ENCODE measurements around the gene NOMO2. TPM values are rescaled to one million over a fixed set of nuclear protein-coding genes. Genes with fewer than 3 reads are reported as not detected.
"Not testable (repeated sequence)": the region's sequence is repeated elsewhere in the genome, so short reads cannot be mapped to it uniquely, and the experiment has no call there.

Gene NOMO2
- total RNA-seq, 2 experiments from 2014 or later: 65.0 to 83.4 TPM

DNA sequence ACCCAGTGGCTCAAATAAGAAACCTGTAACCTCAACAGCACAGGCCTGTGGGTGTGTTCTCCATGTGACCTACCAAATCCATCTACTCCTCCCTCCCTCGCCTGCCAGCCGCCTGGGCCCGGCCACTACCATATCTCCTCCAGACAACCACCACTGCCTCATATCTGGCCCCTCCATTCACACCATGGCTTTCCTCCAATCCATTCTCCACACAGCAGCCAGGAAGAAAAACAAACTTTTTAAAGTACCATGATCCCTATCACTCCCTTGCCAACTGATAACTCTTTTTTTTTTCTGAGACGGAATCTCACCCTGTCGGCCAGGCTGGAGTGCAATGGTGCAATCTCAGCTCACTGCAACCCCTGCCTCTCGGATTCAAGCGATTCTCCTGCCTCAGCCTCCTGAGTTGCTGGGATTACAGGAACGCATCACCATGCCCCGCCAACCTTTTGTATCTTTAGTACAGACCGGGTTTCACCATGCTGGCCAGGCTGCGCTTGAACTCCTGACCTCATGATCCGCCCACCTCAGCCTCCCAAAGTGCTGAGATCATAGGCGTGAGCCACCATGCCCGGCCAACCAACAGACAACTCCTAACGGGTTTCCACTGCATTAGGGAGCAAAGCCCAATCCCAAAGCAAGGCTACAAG lies 26.3 kb downstream of the NOMO2 start:
- H3K4me1 Mint-ChIP-seq; ATAC-seq; H3K36me3 Mint-ChIP-seq (ENCODE audit: low read depth); H3K27me3 Mint-ChIP-seq; H3K9me3 Mint-ChIP-seq (ENCODE audit: low read depth); H3K27ac Mint-ChIP-seq; intact Hi-C loops (cut with DNase I, micrococcal nuclease); CTCF ChIA-PET; DNase-seq; H3K4me3 Mint-ChIP-seq: not testable (repeated sequence)
- POLR2A ChIA-PET: interaction anchor here (0.6 kb wide), 1 partner anchor 1023 kb away, joined by 10 read pairs; no protein-coding TSS in a partner anchor

DNA sequence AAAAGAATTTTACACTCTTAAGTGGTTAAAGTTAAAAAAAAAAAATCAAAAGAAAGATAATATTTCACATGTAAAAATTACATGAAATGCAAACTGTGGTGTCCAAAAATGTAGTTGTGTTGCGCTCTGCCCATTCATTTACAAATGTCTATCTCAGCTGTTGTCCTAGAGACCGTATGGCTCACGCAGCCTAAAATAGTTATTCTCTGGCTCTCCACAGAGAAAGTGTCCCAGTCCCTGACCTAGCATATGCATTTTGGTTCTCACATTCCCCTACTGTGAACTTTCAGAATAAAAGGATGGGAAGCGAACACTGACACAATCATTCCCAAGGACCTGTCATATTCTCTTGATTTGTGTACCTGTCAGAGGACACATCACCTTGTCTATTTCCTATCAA lies 27.6 kb downstream of the NOMO2 start:
- H3K4me3 Mint-ChIP-seq; H3K9me3 Mint-ChIP-seq (ENCODE audit: low read depth); CTCF ChIA-PET; H3K36me3 Mint-ChIP-seq (ENCODE audit: low read depth); H3K27ac Mint-ChIP-seq; intact Hi-C loops (cut with DNase I, micrococcal nuclease); POLR2A ChIA-PET; ATAC-seq; H3K4me1 Mint-ChIP-seq; DNase-seq; H3K27me3 Mint-ChIP-seq: not testable (repeated sequence)

DNA sequence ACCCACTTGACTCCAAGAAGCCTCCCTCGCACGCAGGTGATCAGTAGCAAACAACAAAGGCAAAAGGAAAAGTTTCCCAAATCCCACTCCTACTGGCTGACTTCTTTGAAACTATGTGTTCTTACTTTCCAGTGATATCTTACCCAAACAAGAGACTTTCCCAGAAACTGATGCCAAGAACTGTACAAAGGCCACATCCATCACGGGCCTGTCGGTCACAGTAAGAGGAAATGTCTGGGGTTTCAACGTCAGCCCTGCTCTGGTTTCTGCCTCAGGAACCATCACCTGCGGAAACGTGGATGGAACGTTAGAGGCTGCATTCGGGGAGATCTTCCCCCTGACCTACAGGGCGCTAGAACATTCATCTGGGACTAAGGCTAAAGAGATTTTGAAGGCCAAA lies 30.6 kb downstream of the NOMO2 start:
- CTCF ChIA-PET; ATAC-seq; H3K9me3 Mint-ChIP-seq (ENCODE audit: low read depth); POLR2A ChIA-PET; H3K27ac Mint-ChIP-seq; intact Hi-C loops (cut with DNase I, micrococcal nuclease); H3K4me1 Mint-ChIP-seq; H3K27me3 Mint-ChIP-seq; H3K36me3 Mint-ChIP-seq (ENCODE audit: low read depth); H3K4me3 Mint-ChIP-seq; DNase-seq: not testable (repeated sequence)

DNA sequence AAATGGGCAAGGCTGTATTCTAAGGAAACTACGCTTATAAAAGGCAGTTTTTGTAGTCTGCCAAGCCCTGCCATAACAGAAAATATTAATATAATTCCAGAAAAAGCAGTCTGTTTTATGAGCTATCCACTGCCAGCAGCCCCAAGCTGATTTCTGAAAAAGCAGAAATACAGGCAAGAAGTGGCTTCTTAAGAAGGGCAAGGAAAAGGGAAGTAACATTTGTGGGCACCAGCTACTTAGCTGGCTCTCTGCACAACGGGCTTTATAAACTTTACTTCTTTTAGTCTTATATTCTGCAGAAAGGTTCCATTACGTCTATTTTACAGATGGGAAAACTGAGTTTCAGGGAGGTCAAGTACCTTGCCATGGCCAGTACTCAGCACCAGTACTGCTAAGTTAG lies 31.6 kb downstream of the NOMO2 start:
- intact Hi-C loops (cut with DNase I, micrococcal nuclease); CTCF ChIA-PET; H3K27me3 Mint-ChIP-seq; H3K27ac Mint-ChIP-seq; POLR2A ChIA-PET; DNase-seq; H3K36me3 Mint-ChIP-seq (ENCODE audit: low read depth); ATAC-seq; H3K4me1 Mint-ChIP-seq; H3K4me3 Mint-ChIP-seq; H3K9me3 Mint-ChIP-seq (ENCODE audit: low read depth): not testable (repeated sequence)

DNA sequence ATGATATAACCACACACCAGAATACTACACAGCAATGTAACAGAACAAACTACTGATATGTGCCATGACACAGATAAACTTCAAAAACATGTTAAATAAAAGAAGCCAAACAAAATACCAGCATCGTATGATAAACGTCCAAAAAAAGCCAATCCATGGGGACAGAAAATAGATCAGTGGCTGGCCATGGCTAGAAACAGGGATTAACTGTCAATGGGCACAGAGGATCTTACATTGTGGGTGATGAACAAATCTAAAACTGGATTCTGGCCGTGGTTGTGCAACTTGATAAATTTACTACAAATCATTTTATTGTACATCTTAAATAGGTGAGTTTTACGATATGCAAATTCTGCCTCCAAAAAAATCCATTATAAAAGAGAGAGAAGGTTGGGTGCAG lies 35.4 kb downstream of the NOMO2 start:
- CTCF ChIA-PET; H3K9me3 Mint-ChIP-seq (ENCODE audit: low read depth); ATAC-seq; DNase-seq; H3K4me1 Mint-ChIP-seq; H3K27me3 Mint-ChIP-seq; H3K27ac Mint-ChIP-seq; H3K36me3 Mint-ChIP-seq (ENCODE audit: low read depth); intact Hi-C loops (cut with DNase I, micrococcal nuclease); POLR2A ChIA-PET; H3K4me3 Mint-ChIP-seq: not testable (repeated sequence)

DNA sequence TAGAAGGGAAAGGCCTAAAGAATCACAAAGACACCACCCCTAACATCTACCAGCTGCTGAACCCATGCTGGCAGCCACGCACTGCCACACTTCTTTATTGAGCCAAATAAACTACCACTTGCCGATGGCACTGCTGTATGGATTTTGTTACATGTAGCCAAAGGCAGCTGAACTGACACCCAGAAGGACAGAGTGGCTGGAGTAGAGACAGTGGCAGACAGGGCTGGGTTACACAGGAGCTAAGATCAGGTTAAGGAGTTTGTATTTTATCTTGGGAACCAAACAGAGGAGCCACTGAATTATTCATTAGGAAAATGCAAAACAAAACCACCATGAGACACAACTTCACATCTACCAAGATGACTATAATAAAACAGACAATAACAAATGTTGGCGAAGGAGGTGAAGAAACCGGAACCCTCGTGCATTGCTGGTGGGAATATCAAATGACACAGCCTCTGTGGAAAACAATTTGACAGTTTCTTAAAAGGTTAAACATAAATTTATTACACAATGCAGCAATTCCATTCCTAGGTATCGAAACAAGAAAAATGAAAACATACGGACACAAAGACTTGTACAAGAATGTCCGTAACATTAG lies 35.9 kb downstream of the NOMO2 start:
- intact Hi-C loops (cut with DNase I, micrococcal nuclease); H3K9me3 Mint-ChIP-seq (ENCODE audit: low read depth); ATAC-seq; CTCF ChIA-PET; H3K27me3 Mint-ChIP-seq; H3K27ac Mint-ChIP-seq; POLR2A ChIA-PET; H3K4me1 Mint-ChIP-seq; H3K4me3 Mint-ChIP-seq; DNase-seq; H3K36me3 Mint-ChIP-seq (ENCODE audit: low read depth): not testable (repeated sequence)

DNA sequence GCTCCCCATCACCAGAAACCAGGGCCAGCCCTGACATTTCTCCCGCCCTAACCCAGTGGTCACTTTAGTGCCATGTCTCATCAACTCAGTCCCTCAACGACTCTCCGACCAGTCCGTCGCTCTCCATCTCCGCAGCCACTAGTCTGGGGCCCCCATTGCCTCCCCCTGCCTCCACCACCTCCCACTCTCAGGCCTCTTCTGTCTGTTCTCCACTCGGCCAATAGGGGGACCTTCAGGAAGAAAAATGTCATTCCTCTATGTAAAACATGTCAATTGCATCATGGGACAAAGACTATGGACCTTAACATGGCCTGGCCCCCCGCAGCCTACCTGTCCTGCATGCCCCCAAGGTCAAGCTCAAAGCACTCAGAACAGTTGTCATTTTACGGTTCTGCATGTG lies 39.3 kb downstream of the NOMO2 start:
- H3K4me1 Mint-ChIP-seq; H3K4me3 Mint-ChIP-seq; POLR2A ChIA-PET; intact Hi-C loops (cut with DNase I, micrococcal nuclease); H3K27ac Mint-ChIP-seq; H3K9me3 Mint-ChIP-seq (ENCODE audit: low read depth); ATAC-seq; CTCF ChIA-PET; H3K36me3 Mint-ChIP-seq (ENCODE audit: low read depth); H3K27me3 Mint-ChIP-seq; DNase-seq: not testable (repeated sequence)

DNA sequence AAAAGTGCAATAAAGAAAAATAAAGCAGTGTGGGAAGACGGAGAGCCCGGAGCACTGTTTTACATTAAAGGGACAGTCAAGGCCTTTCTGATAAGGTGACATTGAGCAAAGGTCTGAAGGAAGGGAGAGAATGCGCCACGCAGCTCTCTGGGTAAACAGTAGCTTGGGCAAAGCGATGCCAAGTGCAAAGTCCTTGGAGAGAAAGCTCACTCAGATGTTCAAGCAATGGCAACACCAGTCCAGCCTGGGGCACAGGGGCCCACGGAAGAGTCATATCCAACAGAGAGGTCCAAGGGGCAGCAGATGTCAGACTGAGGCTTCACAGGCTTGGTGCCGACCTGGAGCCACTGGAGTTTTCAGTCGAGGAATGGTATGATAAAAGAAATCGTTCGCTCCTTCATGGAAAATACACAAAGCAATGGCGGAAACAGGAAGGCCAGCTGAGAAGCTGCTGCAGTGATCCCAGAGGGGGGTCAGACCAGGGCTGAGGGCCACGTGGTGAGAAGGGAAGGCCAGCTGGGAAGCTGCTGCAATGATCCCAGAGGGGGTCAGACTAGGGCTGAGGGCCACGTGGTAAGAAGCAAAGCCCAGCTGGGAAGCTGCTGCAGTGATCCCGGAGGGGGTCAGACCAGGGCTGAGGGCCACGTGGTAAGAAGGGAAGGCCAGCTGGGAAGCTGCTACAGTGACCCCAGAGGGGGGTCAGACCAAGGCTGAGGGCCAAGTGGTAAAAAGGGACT lies 40.3 kb downstream of the NOMO2 start:
- POLR2A ChIA-PET; H3K4me1 Mint-ChIP-seq; H3K9me3 Mint-ChIP-seq (ENCODE audit: low read depth); H3K27ac Mint-ChIP-seq; ATAC-seq; DNase-seq; H3K4me3 Mint-ChIP-seq; intact Hi-C loops (cut with DNase I, micrococcal nuclease); CTCF ChIA-PET; H3K27me3 Mint-ChIP-seq; H3K36me3 Mint-ChIP-seq (ENCODE audit: low read depth): not testable (repeated sequence)

DNA sequence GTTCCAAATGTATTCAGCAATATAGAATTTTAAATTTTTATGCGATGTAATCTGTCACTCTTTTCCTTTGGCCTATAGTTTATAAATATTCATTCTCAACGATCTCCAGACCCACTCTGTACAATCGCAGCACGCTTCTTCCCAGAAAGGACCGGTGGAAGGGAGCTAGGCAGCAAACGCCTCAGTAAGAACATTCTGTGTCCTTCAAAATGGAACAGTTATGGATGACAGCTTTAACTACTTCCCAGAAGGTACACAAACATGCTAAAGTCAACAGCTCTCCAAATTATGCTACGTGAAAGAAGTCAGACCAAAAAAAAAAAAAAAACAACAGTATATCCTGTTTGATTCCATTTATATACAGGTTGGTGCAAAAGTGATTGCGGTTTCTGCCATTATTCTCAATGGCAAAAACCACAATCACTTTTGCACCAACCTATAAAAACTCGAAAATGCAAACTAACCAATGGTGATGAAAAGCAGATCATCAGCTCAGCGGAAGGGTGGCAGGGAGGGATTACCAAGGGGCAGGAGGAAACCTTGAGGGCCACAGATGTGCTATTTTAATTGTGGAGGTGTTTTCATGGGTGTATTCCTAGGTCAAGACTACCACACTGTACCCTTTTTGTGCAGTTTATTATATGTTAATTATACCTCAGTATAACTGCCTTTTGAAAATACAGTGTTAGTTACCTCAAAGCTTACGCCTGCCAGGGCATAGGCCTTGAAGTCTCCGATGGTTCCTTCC lies 43.2 kb downstream of the NOMO2 start:
- CTCF ChIA-PET; intact Hi-C loops (cut with DNase I, micrococcal nuclease); H3K27ac Mint-ChIP-seq; POLR2A ChIA-PET; H3K4me3 Mint-ChIP-seq; H3K4me1 Mint-ChIP-seq; DNase-seq; H3K36me3 Mint-ChIP-seq (ENCODE audit: low read depth); ATAC-seq; H3K27me3 Mint-ChIP-seq; H3K9me3 Mint-ChIP-seq (ENCODE audit: low read depth): not testable (repeated sequence)

DNA sequence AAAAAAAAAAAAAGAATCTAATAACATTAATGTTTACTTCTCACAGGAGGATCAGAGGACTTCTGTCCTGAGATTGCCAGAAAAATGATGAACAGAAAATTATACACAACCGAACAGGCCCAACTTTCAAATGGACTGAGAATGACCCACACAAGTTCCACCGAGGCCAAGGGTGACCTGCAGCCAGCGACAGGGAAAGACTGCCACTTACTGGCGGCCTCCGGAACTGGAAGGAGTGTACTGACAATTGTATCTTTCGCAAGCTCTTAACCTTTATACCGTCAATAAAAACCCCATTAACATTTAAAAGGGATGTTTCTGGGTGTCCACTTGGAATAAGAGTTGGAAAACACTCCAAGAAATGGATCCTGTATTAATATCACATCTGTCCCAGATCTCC lies 63.5 kb downstream of the NOMO2 start:
- H3K9me3 Mint-ChIP-seq (ENCODE audit: low read depth); H3K27me3 Mint-ChIP-seq; H3K27ac Mint-ChIP-seq; intact Hi-C loops (cut with DNase I, micrococcal nuclease); H3K4me3 Mint-ChIP-seq; CTCF ChIA-PET; POLR2A ChIA-PET; H3K36me3 Mint-ChIP-seq (ENCODE audit: low read depth); DNase-seq; H3K4me1 Mint-ChIP-seq: not testable (repeated sequence)
- ATAC-seq: peak; percentile 55

DNA sequence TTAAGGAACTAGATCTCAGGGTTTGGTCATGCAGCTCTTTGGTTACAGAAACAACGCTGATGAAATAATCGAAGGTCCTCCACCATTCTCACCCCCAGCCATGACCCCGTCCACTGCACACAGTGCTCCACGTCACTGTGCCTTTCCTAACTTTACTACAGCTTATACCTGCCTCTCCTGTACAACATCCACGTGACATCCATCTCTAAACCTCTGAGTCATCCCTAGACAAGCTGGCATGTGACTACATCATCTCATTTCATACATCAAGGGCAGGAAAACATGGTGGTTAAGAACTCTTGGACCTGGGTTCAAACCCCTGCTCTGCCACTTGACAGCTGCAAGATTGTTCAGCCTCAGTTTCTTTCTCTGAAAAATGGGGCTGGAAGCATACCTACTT lies 64.9 kb downstream of the NOMO2 start:
- intact Hi-C loops (cut with DNase I, micrococcal nuclease); H3K9me3 Mint-ChIP-seq (ENCODE audit: low read depth); DNase-seq; POLR2A ChIA-PET; H3K27me3 Mint-ChIP-seq; H3K4me1 Mint-ChIP-seq; H3K36me3 Mint-ChIP-seq (ENCODE audit: low read depth); CTCF ChIA-PET; H3K27ac Mint-ChIP-seq; H3K4me3 Mint-ChIP-seq: not testable (repeated sequence)
- peak; percentile 53 for ATAC-seq

All from activated CD4-positive, alpha-beta T cell treated with anti-CD3 and anti-CD28 coated beads for 36 hours (primary cell).